T1000 (cell line): Measurements from ENCODE around the gene KCNQ1.

ENCODE experiments used
- DNase-seq: peaks from one replicate; lab custom pipeline; 2025; ENCODE audit warnings: mixed read lengths; lab: John Stamatoyannopoulos, UW

Gene KCNQ1

DNA sequence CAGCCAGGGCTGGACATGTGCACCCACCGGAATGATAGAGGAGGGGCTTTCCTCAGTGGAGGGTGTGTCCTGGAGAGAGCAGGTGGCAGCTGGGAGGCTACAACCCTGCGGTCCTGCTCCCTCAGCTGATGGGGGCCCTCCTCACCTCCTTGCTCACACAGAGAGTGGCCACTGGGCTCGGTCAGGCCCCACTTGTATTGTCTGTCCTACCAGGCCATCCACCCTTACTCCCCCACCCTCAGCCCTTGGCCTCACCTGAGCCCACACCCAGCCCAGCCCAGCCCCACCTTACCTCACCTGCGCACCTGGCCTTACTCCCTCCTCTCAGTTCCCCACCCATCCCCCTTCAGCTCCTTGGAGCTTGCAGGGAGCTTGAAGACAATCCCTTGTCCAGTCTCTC is 3.6 kb upstream of the KCNQ1 start:
- DNase-seq = no peak

DNA sequence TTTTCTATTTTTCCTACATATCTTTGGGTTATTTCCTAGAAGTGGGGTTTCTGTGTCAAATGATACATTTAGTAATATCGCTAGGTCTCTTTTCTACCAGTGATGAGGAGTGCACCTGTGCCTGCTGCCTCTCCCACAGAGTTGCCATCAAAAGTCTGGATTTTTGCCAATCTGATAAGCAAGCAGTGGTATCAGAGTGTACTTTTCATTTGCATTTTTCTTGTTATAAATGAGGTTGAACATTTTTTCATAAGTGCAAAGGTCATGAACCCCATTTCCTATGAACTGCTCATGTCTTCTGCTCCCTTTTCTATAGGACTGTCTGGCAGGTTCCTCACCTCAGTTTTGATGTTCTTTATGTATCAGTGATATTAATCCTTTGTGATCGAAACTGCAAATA is 2.2 kb upstream of the KCNQ1 start:
- no peak for DNase-seq

DNA sequence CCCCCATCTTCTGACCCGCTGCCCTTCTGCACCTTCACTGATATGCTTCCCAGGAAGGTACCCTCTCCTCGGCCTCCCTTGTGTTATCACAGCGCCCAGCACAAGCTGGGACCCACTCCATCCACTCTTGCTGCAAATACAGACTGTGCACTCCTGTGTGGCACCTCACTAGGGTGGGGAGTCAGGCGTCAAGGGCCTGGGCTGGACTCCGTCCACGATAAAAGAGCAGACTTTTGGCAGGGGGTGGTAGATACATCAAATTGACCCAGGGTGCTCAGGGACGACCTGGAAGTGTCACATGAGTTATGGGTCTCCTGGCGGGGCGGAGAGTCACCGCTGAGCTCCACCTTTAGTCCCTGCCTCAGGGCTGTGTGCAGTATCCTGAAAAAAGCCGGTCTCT is 1.4 kb upstream of the KCNQ1 start:
- no peak for DNase-seq

DNA sequence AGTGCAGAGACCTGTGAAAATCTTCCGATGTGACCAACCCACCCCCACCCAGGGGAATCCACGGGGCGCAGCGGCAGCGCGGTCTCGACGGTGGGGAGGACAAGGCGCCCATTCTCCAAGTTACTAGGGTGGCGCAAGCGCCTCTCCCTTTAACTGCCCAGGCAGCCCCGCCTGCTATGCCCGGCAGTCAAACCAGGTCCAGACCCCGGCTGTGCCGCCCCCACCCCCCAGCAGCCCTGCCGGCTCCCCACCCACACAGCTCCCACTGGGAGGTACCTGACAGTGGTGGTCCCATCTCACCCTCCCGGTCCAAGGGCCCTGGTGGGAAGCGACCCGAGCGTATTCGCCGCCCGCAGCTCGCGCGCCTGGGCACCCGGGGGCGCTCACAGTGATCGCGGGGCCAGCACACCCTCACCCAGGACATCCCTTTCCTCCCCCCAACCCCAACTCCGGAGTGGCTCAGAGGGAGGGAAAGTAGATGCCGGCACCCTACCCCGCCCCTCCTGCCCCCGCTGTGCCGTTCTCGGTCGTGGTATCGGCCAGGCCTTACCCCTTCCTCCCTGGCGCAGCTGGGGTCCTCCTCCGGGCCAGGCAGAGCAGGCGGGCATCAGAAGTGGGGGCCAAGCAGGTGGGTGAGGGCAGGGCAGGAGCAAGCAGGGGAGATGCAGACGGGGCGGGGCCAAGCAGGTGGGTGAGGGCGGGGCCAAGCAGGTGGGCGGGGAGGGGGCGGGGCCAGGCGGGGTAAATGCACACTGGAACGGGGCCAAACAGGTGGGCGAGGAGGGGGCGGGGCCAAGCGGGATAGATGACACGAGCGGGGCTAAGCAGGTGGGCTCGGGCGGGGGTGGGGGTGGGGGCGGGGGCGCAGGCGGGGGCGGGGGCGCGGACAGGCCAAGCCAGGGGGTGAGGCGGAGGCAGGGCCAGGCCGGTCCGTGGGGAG is 657 bp upstream of the KCNQ1 start, which contains the start of gene TRPM5:
TSS of gene TRPM5 (minus strand) at position 634 of the 940 bp plus-strand sequence. CDS start 21,478 bp downstream, outside the sequence.
- DNase-seq = no peak

DNA sequence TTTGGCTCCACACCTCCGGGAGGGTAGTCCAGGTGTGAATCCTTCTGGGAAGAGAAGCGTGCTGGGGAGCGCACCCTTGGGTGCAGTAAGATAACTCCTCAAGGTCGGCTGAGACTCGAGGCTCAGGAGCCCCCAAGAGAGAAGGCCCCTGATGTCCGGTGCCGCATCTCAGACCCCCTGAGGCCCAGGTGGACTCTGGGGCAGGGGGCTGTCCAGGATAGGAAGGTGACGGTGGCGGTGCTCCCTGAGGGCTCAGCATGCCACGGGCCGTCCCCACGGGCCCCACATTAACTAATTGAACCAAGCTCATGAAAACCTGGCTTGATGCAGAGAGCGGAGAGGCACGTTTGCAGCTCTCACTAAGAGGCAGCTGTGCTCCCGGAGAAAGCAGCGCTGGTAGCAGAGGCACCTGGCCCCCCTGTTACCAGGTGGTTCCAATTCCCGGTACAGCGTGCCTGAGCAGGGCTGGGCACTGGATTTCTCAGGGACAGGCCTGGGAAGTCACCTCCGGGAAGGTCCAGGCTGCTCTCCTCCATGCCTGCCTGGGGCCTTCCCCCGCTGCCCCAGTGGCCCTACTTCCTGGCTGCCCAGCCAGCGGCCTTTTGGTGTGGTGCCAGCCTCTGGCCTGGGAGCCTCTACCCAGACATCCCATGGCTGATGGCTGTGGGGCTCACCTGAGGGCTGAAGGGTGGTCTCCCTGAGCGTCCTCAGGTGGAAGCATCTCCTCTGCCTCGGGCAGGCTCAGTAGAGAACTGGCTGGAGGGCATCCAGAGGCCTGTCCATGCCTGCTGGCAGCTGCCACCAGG is 1.1 kb downstream of the KCNQ1 start:
- no peak for DNase-seq

DNA sequence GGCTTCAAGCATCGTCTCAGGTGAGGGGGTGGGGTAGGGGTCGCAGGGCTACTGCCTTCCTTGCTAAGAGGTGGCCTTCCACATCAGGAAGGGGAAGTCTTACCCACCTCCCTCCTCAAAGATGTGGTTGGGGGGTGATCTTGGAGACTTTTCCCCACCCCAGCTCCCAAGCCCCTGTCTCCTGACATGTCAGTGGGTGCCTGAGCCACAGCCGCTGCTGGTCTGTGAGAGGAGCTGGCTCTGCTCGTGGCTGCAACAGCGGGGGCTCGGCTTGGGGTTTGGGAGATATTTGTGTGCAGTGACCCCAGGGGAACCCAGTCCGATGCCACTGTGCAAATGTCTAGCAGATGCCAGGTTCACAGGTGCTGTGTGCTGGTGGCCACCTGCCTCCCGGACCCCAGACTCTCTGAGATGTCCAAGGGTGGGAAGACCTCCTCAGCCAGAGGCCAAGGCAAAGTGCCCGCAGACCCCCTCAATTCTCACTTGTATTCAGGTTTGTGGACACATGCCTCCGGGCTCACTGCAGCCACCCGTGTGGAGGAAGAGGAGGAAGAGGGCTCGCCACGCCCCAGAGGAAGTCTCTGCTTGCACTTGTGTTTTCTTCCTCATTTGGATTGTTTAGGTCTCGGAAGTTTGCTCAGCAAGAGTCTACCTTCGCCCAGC is 1.9 kb downstream of the KCNQ1 start:
- DNase-seq = no peak

DNA sequence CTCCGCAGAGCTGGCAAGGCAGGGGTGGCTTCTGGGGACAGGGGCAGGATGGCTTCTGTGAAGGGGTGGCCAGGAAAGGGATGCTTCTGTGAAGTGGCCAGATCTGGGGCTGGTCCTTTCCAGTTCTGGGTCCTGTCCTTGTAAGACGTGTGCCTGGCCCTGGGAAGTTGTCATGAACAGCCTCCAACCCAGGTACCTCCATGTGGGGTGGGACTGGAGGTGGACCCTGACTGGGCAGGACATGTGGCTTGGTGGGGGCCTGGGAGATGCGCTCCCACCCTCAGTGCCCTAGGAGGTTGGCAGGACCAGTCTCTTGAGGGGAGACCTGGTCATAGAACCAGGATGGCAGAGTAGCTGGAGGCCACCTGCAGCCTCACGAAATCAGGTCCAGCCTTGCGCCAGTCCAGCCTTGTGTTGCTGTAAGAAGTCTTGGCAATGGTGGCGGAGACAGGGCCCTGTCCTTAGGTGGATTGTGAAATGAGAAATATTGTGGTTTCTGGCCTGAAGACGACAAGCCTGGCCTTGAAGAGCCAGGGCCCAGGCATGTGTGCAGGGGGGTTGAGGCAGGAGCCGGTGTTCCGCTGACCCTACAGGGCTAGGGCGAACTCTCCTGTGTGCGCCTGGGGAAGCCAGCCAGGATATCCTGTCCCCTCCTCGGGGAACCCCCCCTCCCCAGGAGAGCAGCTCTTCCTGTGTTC is 2.6 kb downstream of the KCNQ1 start:
- DNase-seq = no peak

DNA sequence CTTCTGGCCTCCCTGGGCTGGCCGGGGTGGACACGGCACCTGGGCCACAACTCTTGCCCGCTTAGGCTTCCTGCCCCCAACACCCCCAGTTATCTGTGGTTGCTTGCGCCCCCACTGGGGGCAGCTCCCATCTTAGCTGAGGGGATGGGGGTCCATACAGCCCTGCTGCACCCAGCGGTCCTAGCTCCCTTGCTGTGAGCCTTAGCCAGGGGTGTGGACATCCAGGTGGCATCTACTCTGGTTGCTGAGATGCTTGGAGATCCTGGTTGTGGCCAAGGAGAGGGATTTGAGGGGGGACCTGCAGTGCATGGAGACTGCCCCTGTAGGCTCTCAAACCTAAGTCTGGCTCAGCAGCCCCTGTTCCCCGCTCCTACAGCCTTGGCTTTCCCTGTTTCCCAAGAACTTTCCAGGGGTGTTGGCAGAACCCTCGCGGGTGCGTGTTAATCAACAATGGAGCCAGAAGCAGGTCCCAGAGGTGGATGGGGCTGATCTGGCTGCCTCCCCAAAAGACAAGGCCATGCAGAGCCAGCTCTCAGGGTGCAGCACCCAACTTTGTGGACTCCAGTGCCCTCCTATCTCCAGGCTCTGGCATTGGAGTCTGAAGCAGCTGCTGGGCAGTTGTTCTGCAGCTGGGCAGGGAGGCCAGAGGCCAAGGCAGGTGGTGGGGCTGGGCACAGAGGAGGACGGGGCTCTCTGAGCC is 3.3 kb downstream of the KCNQ1 start:
- no peak for DNase-seq

DNA sequence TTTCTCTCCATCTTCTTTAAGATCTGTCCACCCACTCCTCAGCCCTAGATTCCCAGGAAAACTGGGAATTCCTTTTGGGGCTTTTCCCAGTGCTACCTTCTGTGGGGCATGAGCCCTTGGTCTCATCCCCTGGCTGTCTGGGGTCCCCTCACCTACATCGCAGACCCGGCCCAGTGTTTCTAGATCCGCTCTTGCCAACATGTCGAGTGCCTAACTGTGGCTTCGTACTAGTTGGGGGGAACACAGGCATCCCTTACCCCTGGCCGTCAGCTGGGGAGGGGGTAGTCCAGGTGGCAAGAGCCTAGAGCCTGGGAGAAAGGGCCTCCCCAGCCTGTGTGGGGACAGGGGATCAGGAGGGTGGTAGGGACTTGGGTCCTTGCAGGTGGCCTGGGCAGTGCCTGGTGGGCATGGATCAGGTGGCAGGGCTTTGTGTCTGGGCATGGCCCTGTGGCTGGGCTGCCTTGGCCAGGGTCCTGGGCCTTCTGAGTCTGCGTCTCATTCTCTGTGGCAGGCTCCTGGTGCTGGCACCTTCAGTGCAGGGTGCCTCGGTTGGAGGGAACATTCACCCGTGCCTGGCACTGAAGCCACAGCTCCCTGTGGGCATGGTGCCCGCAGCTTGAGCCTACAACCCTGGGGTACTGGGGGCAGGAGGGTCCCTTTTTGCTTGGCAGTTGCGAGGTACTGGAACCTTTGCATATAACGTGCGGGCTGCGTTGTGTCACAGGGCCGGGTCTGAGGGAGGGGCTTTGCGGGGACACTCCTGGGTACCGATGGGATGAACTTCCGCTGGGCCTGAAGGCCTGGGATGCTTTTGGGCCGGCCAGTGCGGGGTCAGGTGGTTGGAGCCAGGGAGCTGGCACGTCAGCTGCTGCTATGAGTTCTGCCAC is 4.1 kb downstream of the KCNQ1 start:
- no peak for DNase-seq

DNA sequence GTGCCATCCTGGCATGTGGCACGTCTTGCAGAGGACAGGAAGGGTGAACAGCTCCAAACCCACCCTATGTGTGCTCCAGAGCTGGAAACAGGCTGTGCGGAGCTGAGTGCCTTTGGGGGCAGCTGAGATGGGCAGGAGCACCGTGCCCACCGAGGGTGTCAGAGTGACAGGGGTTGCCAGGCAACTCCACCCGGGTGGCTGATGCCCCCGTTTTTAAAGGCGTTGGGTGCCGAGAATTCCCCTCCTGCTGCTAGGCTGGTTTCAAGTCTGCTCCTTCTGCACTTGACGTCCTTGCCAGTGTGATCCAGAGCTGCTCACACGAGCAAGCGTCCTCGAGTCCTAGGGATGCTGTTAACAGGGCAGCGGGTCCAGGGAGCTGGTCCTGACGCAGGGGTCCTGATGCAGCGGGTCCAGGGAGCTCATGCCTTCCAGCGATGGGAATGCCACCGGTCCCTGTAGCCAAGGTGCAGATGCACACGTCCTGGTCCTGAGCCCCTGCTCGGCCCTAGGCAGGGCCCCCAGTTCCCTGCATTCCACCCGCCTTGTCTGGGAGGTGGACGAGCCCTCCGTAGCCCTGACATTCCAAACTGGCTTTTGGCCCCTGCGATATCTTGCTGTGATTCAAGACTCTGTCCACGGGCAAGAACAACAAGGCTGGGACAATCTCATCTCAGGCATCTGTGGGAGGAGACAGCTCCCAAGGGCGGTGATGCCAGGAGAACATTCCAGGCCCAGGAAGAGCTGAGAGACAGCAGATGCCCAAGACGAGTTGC is 4.9 kb downstream of the KCNQ1 start:
- DNase-seq = no peak

DNA sequence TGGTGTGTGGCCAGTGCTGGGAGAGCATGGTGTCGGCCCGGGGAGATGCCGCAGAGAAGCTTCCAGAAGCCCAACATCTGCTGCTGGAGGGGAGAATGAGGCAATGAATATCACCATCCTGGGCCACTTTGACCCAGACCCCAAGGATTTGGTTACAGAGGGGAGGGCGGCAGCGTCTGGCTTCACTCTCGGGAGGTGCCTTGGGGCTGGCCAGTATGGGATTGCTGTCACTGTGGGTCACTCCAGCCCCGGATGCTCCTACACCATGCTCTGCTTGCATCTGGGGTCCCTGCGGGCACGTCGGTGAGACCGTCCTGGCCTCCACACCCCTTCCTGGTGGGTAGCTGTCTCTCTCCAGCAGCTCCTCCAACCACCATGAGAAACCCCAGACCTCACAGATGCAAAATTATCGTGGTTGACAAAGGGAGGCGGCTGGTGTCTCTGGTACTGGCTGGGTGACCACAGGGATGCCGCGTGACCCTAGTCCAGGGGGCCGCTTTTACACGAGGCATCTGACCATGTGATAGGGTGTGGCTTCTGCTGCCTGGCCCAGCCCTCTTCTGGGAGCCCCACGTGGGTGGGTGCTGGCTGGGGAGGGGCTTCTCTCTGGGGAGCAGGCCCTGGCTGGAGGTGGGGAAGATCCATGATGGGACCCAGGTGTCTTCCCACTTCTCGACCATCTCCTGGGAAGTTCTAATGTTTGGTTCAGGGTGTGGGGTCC is 5.7 kb downstream of the KCNQ1 start:
- no peak for DNase-seq

DNA sequence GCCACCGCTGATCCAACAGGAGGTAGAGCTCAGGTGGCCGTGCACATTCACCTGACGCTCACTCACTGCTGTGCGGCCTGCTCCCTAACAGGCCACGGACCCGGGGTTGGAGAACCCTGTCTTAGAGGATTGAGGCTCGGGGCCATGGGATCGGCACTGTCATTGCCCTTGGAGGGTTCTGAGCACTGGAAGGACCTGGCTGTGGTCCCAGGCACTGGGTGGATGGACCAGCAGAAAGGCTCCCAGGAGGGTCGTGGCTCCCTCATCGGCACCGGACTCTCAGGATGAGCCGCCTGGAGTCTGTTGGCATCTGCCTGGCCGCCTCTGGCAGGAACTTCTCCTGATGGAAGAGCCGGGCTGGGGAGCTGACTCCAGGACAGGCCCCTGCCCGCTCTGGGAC is 6.5 kb downstream of the KCNQ1 start:
- DNase-seq = no peak

DNA sequence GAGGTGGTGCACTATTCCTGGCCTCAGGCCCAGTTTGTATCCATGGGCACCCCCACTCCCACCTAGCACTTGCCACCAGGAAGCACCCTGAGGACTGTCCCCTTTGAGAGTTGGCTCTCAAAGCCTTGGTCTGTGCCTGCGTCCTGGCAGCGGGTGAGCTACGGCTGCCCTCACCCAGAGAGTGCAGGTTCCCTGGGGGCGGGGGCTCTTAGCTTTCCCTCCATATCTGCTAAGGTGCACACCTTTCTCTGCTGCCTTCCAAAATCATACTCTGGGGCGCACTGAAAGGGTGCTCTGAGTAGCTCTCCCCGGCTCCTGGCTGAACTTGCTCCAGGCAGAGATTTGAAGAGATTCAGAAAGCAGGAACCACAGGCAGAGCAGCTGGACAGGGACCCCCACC is 7.1 kb downstream of the KCNQ1 start:
- DNase-seq = no peak

DNA sequence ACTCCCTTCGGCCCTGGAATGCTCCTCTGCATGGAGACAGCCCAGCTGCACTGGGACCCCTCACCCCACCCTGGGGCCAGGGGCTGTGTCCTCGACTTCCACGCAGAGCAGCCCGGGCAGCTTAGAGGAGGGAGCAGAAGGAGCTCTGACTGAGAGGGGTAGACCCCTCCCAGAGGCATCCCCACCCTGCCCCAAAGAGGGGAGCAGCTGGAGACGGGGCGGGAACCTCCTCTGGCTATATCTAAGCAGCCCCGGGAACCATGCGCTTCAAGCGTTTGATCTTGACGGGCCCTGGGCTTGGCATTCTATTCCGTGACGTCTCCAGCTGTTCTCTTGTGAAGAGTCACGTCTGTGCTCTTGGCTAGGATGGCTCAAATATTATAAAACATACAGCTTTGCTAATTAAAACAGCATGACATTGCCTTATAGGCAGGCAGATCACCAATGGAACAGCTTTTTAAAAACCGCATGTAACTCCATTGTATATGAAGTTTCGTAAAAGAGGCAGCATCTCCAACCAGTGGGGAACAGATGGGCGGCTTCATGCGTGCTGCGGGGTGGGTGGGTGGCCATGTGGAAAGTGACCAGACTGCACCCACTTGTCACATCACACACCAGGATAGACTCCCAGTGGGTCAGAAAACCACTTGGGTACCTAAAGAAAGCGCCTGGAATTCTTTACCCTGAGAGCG is 7.7 kb downstream of the KCNQ1 start:
- no peak for DNase-seq

DNA sequence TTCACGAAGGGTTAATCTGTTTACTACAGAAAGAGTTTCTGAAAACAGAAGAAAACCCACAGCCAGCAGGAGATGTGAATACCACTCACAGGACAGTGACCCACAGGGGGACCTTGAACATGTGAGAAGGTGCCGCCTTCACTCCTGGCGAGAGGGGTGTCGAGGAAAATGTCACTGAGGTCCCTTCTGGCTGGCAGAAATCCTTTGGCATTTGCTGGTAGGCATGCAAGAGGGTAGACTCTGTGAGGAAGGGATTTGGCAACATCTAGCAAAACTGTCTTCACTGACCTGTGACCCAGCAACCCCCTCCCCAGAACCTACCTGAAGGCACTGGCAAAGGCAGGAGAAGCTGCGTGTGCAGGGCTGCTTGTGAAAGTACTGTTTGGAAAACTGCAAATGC is 8.6 kb downstream of the KCNQ1 start:
- no peak for DNase-seq

DNA sequence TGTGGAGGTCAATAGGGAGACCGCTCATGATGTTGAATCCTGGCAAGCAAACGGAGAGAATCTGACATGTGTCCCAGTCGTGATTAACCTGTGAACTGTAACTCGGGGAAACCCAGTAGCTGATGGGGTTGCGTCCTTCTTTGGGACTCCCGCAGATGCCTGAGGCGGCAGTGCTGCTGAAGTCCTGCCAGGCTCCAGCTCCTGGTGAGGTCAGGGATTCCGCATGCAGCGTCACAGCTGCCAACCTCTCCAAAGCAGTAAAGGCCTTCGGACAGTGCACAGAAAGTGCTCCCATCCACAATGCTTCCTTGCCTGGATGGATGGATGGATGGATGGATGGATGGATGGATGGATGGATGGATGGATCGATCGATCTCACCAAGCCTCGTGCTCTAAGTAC is 13.5 kb downstream of the KCNQ1 start:
- DNase-seq = no peak

DNA sequence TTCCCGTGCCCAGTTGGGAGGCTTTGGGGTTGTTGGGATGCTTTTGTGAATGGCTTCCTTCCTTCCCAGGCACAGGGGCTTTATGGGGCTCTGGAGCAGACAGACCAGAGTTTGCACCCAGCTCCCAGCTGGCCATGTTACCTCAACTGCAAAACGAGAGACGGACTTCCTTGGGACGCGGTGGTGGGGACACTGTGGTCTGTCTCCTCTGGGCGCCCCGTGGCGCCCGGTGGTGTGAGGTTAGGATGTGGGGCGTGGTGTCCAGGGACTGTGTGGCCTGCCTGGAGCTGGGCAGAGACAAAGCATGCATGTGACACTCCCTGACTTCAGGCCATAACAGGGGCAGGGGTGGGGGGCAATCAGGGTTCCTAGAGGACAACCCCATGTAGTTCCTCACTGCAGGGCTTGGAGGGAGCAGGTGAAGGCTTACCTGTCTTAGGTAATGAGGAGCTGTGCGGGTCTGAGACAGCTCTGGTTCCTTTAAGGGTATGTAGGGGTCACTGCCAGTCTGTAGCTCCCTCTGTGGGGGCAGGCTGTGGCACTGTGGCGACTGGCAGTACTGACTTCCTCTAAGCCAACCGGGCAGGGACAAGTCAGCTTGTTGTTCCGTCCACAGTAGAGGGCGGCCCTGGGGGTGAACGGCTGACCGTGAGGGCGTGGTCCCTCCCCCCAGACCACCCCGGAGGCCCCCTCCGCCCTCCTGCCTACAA is 14.4 kb downstream of the KCNQ1 start:
- DNase-seq = no peak
